K562 (cell line): ENCODE measurements around the gene SLC37A2. TPM values are rescaled to one million over a fixed set of nuclear protein-coding genes. Genes with fewer than 3 reads are reported as not detected.

Experiments
- ARHGAP35 ChIP-seq: fragments of 450-650 bp; IDR thresholded peaks from 2 replicates; pipeline ENCODE4 v1.6.1; 2018; ENCODE audit not compliant: partially characterized antibody
- CBX1 ChIP-seq: sonication (generic); IDR thresholded peaks from 2 replicates; pipeline ENCODE4 v1.6.1; 2016; ENCODE audit warnings: antibody characterized with exemption, low read depth, mild to moderate bottlenecking
- CHD1 ChIP-seq: fragments of 200-600 bp; sonication (generic); IDR thresholded peaks from one replicate; pipeline ENCODE4 v1.6.1; 2012; ENCODE audit warnings: mild to moderate bottlenecking, moderate library complexity, low read length, inconsistent platforms
- GMEB1 ChIP-seq: fragments of 250-450 bp; sonication (Bioruptor Pico); IDR thresholded peaks from 2 replicates; pipeline ENCODE4 v1.4.0; 2020; ENCODE audit warnings: mild to moderate bottlenecking
- HNRNPLL ChIP-seq: fragments of 200-400 bp; formaldehyde crosslinking; IDR thresholded peaks from 2 replicates; pipeline ENCODE4 v1.6.1; 2017; ENCODE audit warnings: low read length, low read depth, mild to moderate bottlenecking; ENCODE audit not compliant: poor library complexity, severe bottlenecking
- LEF1 ChIP-seq: fragments of 450-650 bp; IDR thresholded peaks from 2 replicates; pipeline ENCODE4 v1.6.1; 2016; ENCODE audit warnings: mild to moderate bottlenecking
- POLR2G ChIP-seq: fragments of 200-400 bp; formaldehyde crosslinking; IDR thresholded peaks from 2 replicates; pipeline ENCODE4 v1.6.1; 2017; ENCODE audit warnings: low read depth, mild to moderate bottlenecking, antibody characterized with exemption, low read length, moderate library complexity
- RFX7 ChIP-seq: fragments of 250-450 bp; sonication (Bioruptor Pico); IDR thresholded peaks from 2 replicates; pipeline ENCODE4 v1.5.1; 2021; ENCODE audit warnings: mild to moderate bottlenecking
- RUNX1 ChIP-seq: sonication (generic); IDR thresholded peaks from 2 replicates; pipeline ENCODE4 v1.6.1; 2016; ENCODE audit warnings: antibody characterized with exemption, low read depth
- SETDB1 ChIP-seq: IDR thresholded peaks from one replicate; pipeline ENCODE4 v1.6.1; 2012; ENCODE audit warnings: low read length, control low read depth, inconsistent platforms
- SMARCE1 ChIP-seq: fragments of 450-650 bp; IDR thresholded peaks from 2 replicates; pipeline ENCODE4 v1.7.1; 2016; ENCODE audit warnings: mild to moderate bottlenecking
- TBP ChIP-seq: optimal IDR thresholded peaks from 2 replicates; pipeline ENCODE3; 2011; ENCODE audit warnings: low read depth, low read length, improper control_type of control experiment
- TGIF2 ChIP-seq: sonication (generic); formaldehyde crosslinking; IDR thresholded peaks from 2 replicates; pipeline ENCODE4 v1.8.1; 2022; ENCODE audit warnings: mild to moderate bottlenecking, missing genetic modification reagents, moderate library complexity
- THRAP3 ChIP-seq: fragments of 450-650 bp; IDR thresholded peaks from 2 replicates; pipeline ENCODE4 v1.6.1; 2016; ENCODE audit warnings: mild to moderate bottlenecking, inconsistent platforms, borderline replicate concordance
- TSC22D4 ChIP-seq: fragments of 450-650 bp; IDR thresholded peaks from 2 replicates; pipeline ENCODE4 v1.6.1; 2016; ENCODE audit warnings: missing genetic modification characterization, missing biosample characterization, control low read depth
- U2AF1 ChIP-seq: fragments of 200-400 bp; formaldehyde crosslinking; optimal IDR thresholded peaks from 2 replicates; pipeline ENCODE3; 2017; ENCODE audit warnings: mild to moderate bottlenecking, low read depth, low read length, moderate library complexity
- XRCC3 ChIP-seq: fragments of 450-650 bp; IDR thresholded peaks from 2 replicates; pipeline ENCODE4 v1.6.1; 2017; ENCODE audit warnings: mild to moderate bottlenecking, moderate library complexity
- ZC3H4 ChIP-seq: sonication (generic); formaldehyde crosslinking; IDR thresholded peaks from 2 replicates; pipeline ENCODE4 v1.9.0; 2021; ENCODE audit warnings: missing genetic modification reagents, borderline replicate concordance
- ZNF133 ChIP-seq: fragments of 250-450 bp; sonication (Bioruptor Pico); IDR thresholded peaks from 2 replicates; pipeline ENCODE4 v1.4.0; 2020; ENCODE audit warnings: mild to moderate bottlenecking
- ZNF165 ChIP-seq: fragments of 250-450 bp; sonication (Bioruptor Pico); IDR thresholded peaks from 2 replicates; pipeline ENCODE4 v1.4.0; 2020; ENCODE audit warnings: borderline replicate concordance
- ZNF224 ChIP-seq: sonication (generic); formaldehyde crosslinking; IDR thresholded peaks from 2 replicates; pipeline ENCODE4 v1.8.0; 2022; ENCODE audit warnings: mild to moderate bottlenecking, missing genetic modification reagents
- ZNF253 ChIP-seq: fragments of 250-450 bp; sonication (Bioruptor Pico); conservative IDR thresholded peaks from 2 replicates; pipeline ENCODE4 v1.6.1; 2021; ENCODE audit warnings: mild to moderate bottlenecking
- ZNF717 ChIP-seq: fragments of 250-450 bp; sonication (Bioruptor Pico); IDR thresholded peaks from 2 replicates; pipeline ENCODE4 v1.5.0; 2021
- ZSCAN32 ChIP-seq: fragments of 450-650 bp; formaldehyde crosslinking; IDR thresholded peaks from 2 replicates; pipeline ENCODE4 v1.4.0; 2020; ENCODE audit warnings: mild to moderate bottlenecking, moderate library complexity
- polyA plus RNA-seq, 8 experiments: library from polyadenylated mRNA; depleted of rRNA in 4 of 8; stranded (reverse) in 5 of 8; unstranded in 3 of 8; fragments of >200 nt; fragmentation: Nextera tagmentation in 2 of 8; fragmentation: Illumina TruSeq in 1 of 8; extraction: Ambion mirVana in 2 of 8; extraction: Trizol in 1 of 8; gene quantifications; 2 replicates each; pipeline versions ENCODE4 v1.2.1 to v1.2.3, GENCODE V29; 2011 to 2014; ENCODE audit warnings: inconsistent platforms in 1 of 8, missing spikeins in 1 of 8
- total RNA-seq, 7 experiments: library from RNA; depleted of rRNA in 6 of 7; stranded (reverse); fragments of >200 nt in 6 of 7; fragmentation: Illumina TruSeq in 2 of 7; extraction: Trizol in 2 of 7; gene quantifications; 2 replicates each; pipeline versions ENCODE4 v1.2.1 to v1.2.3, GENCODE V29; 2011 to 2021; ENCODE audit warnings: low replicate concordance in 1 of 7
- TF ChIP-seq, protein P1 (sequence below): fragments of 150-350 bp; IDR thresholded peaks from 2 replicates; pipeline ENCODE4 v1.6.1; 2014; ENCODE audit warnings: low read depth, mild to moderate bottlenecking, low read length, borderline replicate concordance
- TF ChIP-seq, protein P2 (sequence below), 3 experiments: IDR thresholded peaks in 2 of 3; conservative IDR thresholded peaks in 1 of 3; 2 replicates each; pipeline ENCODE4 v1.5.1; 2011 to 2012; ENCODE audit warnings: low read length in 3 of 3, mild to moderate bottlenecking in 3 of 3, control low read depth in 2 of 3, improper control_type of control experiment in 1 of 3, inconsistent platforms in 1 of 3, low read depth in 1 of 3, mixed read lengths in 1 of 3, moderate library complexity in 1 of 3; ENCODE audit not compliant: insufficient read depth in 2 of 3

The SLC37A2 gene
- total and polyA plus RNA-seq, 9 of the 15 experiments (the other 6 are each of a cell fraction or from before 2014, with no cell fraction given): 0.01 to 1.2 (median 0.52) TPM

DNA sequence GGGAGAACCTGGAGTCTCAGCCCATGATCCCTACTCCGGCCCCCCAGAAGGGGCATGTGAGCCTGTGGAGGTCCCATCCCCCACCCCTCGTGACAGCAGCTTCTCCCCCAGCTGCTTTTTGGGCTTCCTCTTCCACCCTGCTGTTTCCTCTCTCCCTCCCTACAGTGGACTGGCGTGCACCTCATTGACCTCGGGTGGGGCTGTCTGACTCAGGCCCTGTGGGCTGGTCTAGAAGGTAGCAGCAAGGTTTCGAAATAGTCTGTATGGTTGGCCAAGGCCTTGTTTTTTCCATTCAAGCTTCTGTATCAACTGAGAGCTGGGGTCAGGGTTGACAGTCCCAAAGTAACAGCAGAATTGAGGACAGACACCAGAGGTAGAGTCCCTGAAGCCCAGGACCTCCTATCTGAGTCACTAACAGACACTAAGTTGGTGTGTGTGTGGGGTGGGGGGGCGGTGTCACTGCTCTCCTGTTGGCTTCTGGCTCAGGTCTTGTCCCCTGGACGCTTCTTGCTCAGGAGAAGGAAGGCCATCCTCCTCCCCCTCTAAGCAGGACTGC is 7.7 kb downstream of the SLC37A2 start (continued):
- TF ChIP-seq CBX1 (no peak; the same call in 1 of the 2 replicates), ARHGAP35 (no peak), ZNF224 (CRISPR knock-in tag) (no peak), POLR2G (no peak), LEF1 (peak; percentile 76), ZNF253 (CRISPR knock-in tag) (no peak), XRCC3 (no peak), SMARCE1 (peak; percentile 76), HNRNPLL (no peak), THRAP3 (no peak), ZSCAN32 (CRISPR knock-in tag) (no peak), ZNF717 (CRISPR knock-in tag) (no peak), RFX7 (CRISPR knock-in tag) (no peak), ZNF165 (CRISPR knock-in tag) (no peak), RUNX1 (no peak), SETDB1 (no peak), GMEB1 (CRISPR knock-in tag) (no peak), TGIF2 (CRISPR knock-in tag) (no peak), CHD1 (no peak), ZNF133 (CRISPR knock-in tag) (no peak), TSC22D4 (tag) (no peak), ZC3H4 (CRISPR knock-in tag) (no peak), U2AF1 (no peak), TBP (peak; percentile 42)
- TF ChIP-seq, protein P1, sequence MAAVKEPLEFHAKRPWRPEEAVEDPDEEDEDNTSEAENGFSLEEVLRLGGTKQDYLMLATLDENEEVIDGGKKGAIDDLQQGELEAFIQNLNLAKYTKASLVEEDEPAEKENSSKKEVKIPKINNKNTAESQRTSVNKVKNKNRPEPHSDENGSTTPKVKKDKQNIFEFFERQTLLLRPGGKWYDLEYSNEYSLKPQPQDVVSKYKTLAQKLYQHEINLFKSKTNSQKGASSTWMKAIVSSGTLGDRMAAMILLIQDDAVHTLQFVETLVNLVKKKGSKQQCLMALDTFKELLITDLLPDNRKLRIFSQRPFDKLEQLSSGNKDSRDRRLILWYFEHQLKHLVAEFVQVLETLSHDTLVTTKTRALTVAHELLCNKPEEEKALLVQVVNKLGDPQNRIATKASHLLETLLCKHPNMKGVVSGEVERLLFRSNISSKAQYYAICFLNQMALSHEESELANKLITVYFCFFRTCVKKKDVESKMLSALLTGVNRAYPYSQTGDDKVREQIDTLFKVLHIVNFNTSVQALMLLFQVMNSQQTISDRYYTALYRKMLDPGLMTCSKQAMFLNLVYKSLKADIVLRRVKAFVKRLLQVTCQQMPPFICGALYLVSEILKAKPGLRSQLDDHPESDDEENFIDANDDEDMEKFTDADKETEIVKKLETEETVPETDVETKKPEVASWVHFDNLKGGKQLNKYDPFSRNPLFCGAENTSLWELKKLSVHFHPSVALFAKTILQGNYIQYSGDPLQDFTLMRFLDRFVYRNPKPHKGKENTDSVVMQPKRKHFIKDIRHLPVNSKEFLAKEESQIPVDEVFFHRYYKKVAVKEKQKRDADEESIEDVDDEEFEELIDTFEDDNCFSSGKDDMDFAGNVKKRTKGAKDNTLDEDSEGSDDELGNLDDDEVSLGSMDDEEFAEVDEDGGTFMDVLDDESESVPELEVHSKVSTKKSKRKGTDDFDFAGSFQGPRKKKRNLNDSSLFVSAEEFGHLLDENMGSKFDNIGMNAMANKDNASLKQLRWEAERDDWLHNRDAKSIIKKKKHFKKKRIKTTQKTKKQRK: no peak
- TF ChIP-seq, protein P2, sequence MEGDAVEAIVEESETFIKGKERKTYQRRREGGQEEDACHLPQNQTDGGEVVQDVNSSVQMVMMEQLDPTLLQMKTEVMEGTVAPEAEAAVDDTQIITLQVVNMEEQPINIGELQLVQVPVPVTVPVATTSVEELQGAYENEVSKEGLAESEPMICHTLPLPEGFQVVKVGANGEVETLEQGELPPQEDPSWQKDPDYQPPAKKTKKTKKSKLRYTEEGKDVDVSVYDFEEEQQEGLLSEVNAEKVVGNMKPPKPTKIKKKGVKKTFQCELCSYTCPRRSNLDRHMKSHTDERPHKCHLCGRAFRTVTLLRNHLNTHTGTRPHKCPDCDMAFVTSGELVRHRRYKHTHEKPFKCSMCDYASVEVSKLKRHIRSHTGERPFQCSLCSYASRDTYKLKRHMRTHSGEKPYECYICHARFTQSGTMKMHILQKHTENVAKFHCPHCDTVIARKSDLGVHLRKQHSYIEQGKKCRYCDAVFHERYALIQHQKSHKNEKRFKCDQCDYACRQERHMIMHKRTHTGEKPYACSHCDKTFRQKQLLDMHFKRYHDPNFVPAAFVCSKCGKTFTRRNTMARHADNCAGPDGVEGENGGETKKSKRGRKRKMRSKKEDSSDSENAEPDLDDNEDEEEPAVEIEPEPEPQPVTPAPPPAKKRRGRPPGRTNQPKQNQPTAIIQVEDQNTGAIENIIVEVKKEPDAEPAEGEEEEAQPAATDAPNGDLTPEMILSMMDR (IDR thresholded peaks at IDR 0.05 in 2 of 3, conservative IDR thresholded peaks at IDR 0.05 in 1 of 3; ENCODE audit: insufficient read depth in 2 of 3, low read depth in 1 of 3, low read length in 3 of 3): no peak
